SK-N-SH treated with all-trans-retinoic acid at 6 μM for 48 hours (cell line): Measurements from ENCODE around the gene ATF2.

Experiments
- ATAC-seq: fragments of 200-7000 bp; cut with Tn5 transposase; 3 replicates; pipeline ENCODE4 v1.9.1; 2020; ENCODE audit warnings: mild to moderate bottlenecking, moderate library complexity
- ARNTL ChIP-seq: fragments of 450-650 bp; formaldehyde crosslinking; IDR thresholded peaks from 2 replicates; pipeline ENCODE4 v1.5.0; 2020; ENCODE audit warnings: low read depth, mild to moderate bottlenecking, moderate library complexity, borderline replicate concordance
- BACH2 ChIP-seq: fragments of 250-450 bp; sonication (Bioruptor Pico); IDR thresholded peaks from 2 replicates; pipeline ENCODE4 v1.9.0; 2021; ENCODE audit warnings: mild to moderate bottlenecking, borderline replicate concordance
- CREB5 ChIP-seq: fragments of 250-450 bp; sonication (Bioruptor Pico); IDR thresholded peaks from 2 replicates; pipeline ENCODE4 v1.5.1; 2020; ENCODE audit warnings: low read depth, mild to moderate bottlenecking, moderate library complexity
- CSDC2 ChIP-seq: fragments of 250-450 bp; sonication (Bioruptor Pico); IDR thresholded peaks from 2 replicates; pipeline ENCODE4 v1.5.0; 2020; ENCODE audit warnings: mild to moderate bottlenecking, moderate library complexity
- CSRNP3 ChIP-seq: fragments of 250-450 bp; sonication (Bioruptor Pico); IDR thresholded peaks from 2 replicates; pipeline ENCODE4 v1.5.1; 2021; ENCODE audit warnings: mild to moderate bottlenecking, moderate library complexity
- ESRRG ChIP-seq: fragments of 250-450 bp; sonication (Bioruptor Pico); IDR thresholded peaks from 2 replicates; pipeline ENCODE4 v1.6.1; 2021; ENCODE audit warnings: mild to moderate bottlenecking
- GLIS3 ChIP-seq: fragments of 250-450 bp; sonication (Bioruptor Pico); IDR thresholded peaks from 2 replicates; pipeline ENCODE4 v1.5.0; 2020; ENCODE audit warnings: mild to moderate bottlenecking, moderate library complexity
- ISL1 ChIP-seq: fragments of 250-450 bp; sonication (Bioruptor Pico); IDR thresholded peaks from 2 replicates; pipeline ENCODE4 v2.1.2; 2022; ENCODE audit warnings: mild to moderate bottlenecking, moderate library complexity
- OSR1 ChIP-seq: fragments of 250-450 bp; sonication (Bioruptor Pico); IDR thresholded peaks from 2 replicates; pipeline ENCODE4 v1.8.0; 2022; ENCODE audit warnings: moderate library complexity, mild to moderate bottlenecking, inconsistent platforms
- PATZ1 ChIP-seq: fragments of 250-450 bp; sonication (Bioruptor Pico); IDR thresholded peaks from 2 replicates; pipeline ENCODE4 v1.8.0; 2020; ENCODE audit warnings: mild to moderate bottlenecking, moderate library complexity, borderline replicate concordance
- POU6F1 ChIP-seq: fragments of 250-450 bp; sonication (Bioruptor Pico); IDR thresholded peaks from 2 replicates; pipeline ENCODE4 v1.8.0; 2021; ENCODE audit warnings: low read depth, mild to moderate bottlenecking, moderate library complexity, borderline replicate concordance
- PPARA ChIP-seq: fragments of 250-450 bp; sonication (Bioruptor Pico); IDR thresholded peaks from 2 replicates; pipeline ENCODE4 v1.5.0; 2020; ENCODE audit warnings: mild to moderate bottlenecking, borderline replicate concordance
- RARB ChIP-seq: fragments of 250-450 bp; sonication (Bioruptor Pico); IDR thresholded peaks from 2 replicates; pipeline ENCODE4 v1.8.0; 2021; ENCODE audit warnings: mild to moderate bottlenecking, moderate library complexity
- SNAI2 ChIP-seq: fragments of 250-450 bp; sonication (Bioruptor Pico); IDR thresholded peaks from 2 replicates; pipeline ENCODE4 v1.5.0; 2020; ENCODE audit warnings: mild to moderate bottlenecking, moderate library complexity
- TCF4 ChIP-seq: fragments of 250-450 bp; sonication (Bioruptor Pico); IDR thresholded peaks from 2 replicates; pipeline ENCODE4 v1.8.0; 2021; ENCODE audit warnings: mild to moderate bottlenecking, moderate library complexity, borderline replicate concordance
- TOX ChIP-seq: fragments of 250-450 bp; sonication (Bioruptor Pico); IDR thresholded peaks from 2 replicates; pipeline ENCODE4 v1.8.0; 2021; ENCODE audit warnings: mild to moderate bottlenecking, moderate library complexity, borderline replicate concordance
- TSHZ2 ChIP-seq: fragments of 250-450 bp; sonication (Bioruptor Pico); IDR thresholded peaks from 2 replicates; pipeline ENCODE4 v1.5.0; 2020; ENCODE audit warnings: mild to moderate bottlenecking, moderate library complexity
- ZC3H10 ChIP-seq: fragments of 250-450 bp; sonication (Bioruptor Pico); IDR thresholded peaks from 2 replicates; pipeline ENCODE4 v1.5.1; 2021; ENCODE audit warnings: mild to moderate bottlenecking, moderate library complexity
- ZFP3 ChIP-seq: fragments of 250-450 bp; sonication (Bioruptor Pico); IDR thresholded peaks from 2 replicates; pipeline ENCODE4 v1.5.0; 2020; ENCODE audit warnings: mild to moderate bottlenecking, moderate library complexity
- ZFP30 ChIP-seq: fragments of 450-650 bp; formaldehyde crosslinking; IDR thresholded peaks from 2 replicates; pipeline ENCODE4 v1.5.0; 2022; ENCODE audit warnings: mild to moderate bottlenecking, moderate library complexity
- ZNF565 ChIP-seq: fragments of 450-650 bp; formaldehyde crosslinking; conservative IDR thresholded peaks from 2 replicates; pipeline ENCODE4 v1.5.0; 2020; ENCODE audit warnings: low read depth, mild to moderate bottlenecking, moderate library complexity

The ATF2 gene

GRCh38 chr2:175039031-175039430 is 129.0 kb downstream of the ATF2 start:
- no peak for TF ChIP-seq ZFP30 (CRISPR knock-in tag)
- no peak for TF ChIP-seq RARB
- TF ChIP-seq ESRRG (CRISPR knock-in tag), result no peak
- no peak for TF ChIP-seq OSR1 (CRISPR knock-in tag)
- no peak for TF ChIP-seq ZNF565 (CRISPR knock-in tag)
- TF ChIP-seq PPARA (CRISPR knock-in tag), result no peak
- no peak for TF ChIP-seq GLIS3 (CRISPR knock-in tag)
- no peak for TF ChIP-seq ZC3H10 (CRISPR knock-in tag)
- TF ChIP-seq ZFP3 (CRISPR knock-in tag), result no peak
- no peak for TF ChIP-seq CREB5 (CRISPR knock-in tag)
- no peak for ATAC-seq

GRCh38 chr2:175037941-175038340 is 130.1 kb downstream of the ATF2 start:
- no peak for TF ChIP-seq TOX (CRISPR knock-in tag)
- no peak for TF ChIP-seq SNAI2 (CRISPR knock-in tag)
- no peak for TF ChIP-seq CREB5 (CRISPR knock-in tag)
- TF ChIP-seq ZFP3 (CRISPR knock-in tag), result no peak
- TF ChIP-seq TSHZ2 (CRISPR knock-in tag), result no peak
- TF ChIP-seq BACH2 (CRISPR knock-in tag), result no peak
- TF ChIP-seq ISL1 (CRISPR knock-in tag), result no peak
- no peak for TF ChIP-seq ESRRG (CRISPR knock-in tag)
- TF ChIP-seq CSDC2 (CRISPR knock-in tag), result no peak
- no peak for TF ChIP-seq ARNTL (CRISPR knock-in tag)
- TF ChIP-seq PATZ1, result no peak
- TF ChIP-seq GLIS3 (CRISPR knock-in tag), result no peak
- TF ChIP-seq CSRNP3, result no peak
- TF ChIP-seq TCF4 (CRISPR knock-in tag), result no peak
- TF ChIP-seq OSR1 (CRISPR knock-in tag), result no peak
- no peak for TF ChIP-seq ZNF565 (CRISPR knock-in tag)
- TF ChIP-seq POU6F1 (CRISPR knock-in tag), result no peak
- no peak for ATAC-seq
